HG03196 (cell line): Measurements from ENCODE around the gene SF1.

Experiments used
- ATAC-seq: cut with Tn5 transposase; IDR thresholded peaks from one replicate; pipeline ENCODE4 v1.9.1; 2021; ENCODE audit not compliant: unreplicated experiment

The SF1 gene

GRCh38 chr11:64786308-64786707 is 8.0 kb upstream of the SF1 start:
- no peak for ATAC-seq

GRCh38 chr11:64784813-64785581 is 6.7 kb upstream of the SF1 start:
- no peak for ATAC-seq

- ATAC-seq, result peak; percentile 20
Measured at GRCh38 chr11:64778223-64778472, 194 bp downstream of the SF1 start.

- no peak for ATAC-seq
Measured at GRCh38 chr11:64777449-64778222, 706 bp downstream of the SF1 start.

GRCh38 chr11:64776875-64777274 is 1.5 kb downstream of the SF1 start:
- ATAC-seq, result no peak

GRCh38 chr11:64776425-64776824 is 1.9 kb downstream of the SF1 start:
- ATAC-seq, result no peak

GRCh38 chr11:64774144-64774543 is 4.2 kb downstream of the SF1 start:
- ATAC-seq, result no peak

- no peak for ATAC-seq
Measured at GRCh38 chr11:64772303-64773018, 5.9 kb downstream of the SF1 start.

- ATAC-seq, result no peak
Measured at GRCh38 chr11:64771861-64772260, 6.5 kb downstream of the SF1 start.

GRCh38 chr11:64770120-64770519 is 8.2 kb downstream of the SF1 start:
- no peak for ATAC-seq

GRCh38 chr11:64769283-64769682 is 9.1 kb downstream of the SF1 start:
- ATAC-seq, result no peak

GRCh38 chr11:64768300-64768694 is 10.0 kb downstream of the SF1 start:
- ATAC-seq, result no peak

GRCh38 chr11:64767344-64768299 is 10.7 kb downstream of the SF1 start:
- no peak for ATAC-seq

GRCh38 chr11:64766881-64767280 is 11.5 kb downstream of the SF1 start:
- ATAC-seq, result no peak

- ATAC-seq, result no peak
Measured at GRCh38 chr11:64765851-64766665, 12.3 kb downstream of the SF1 start.

- ATAC-seq, result no peak
Measured at GRCh38 chr11:64765291-64765850, 13.0 kb downstream of the SF1 start.

GRCh38 chr11:64764753-64765152 is 13.6 kb downstream of the SF1 start:
- ATAC-seq, result no peak

- ATAC-seq, result no peak
Measured at GRCh38 chr11:64764040-64764611, 14.2 kb downstream of the SF1 start.

- ATAC-seq, result no peak
Measured at GRCh38 chr11:64763526-64764039, 14.8 kb downstream of the SF1 start.
